HL-60 (cell line): ENCODE results near the gene PLEKHG2.

Experiments used
- GABPA ChIP-seq: IDR thresholded peaks from 2 replicates; pipeline ENCODE4 v1.6.1; 2012; ENCODE audit warnings: low read depth
- POLR2AphosphoS5 ChIP-seq: IDR thresholded peaks from 2 replicates; pipeline ENCODE4 v1.6.1; 2012; ENCODE audit warnings: low read depth
- TF ChIP-seq, protein P1 (sequence below): IDR thresholded peaks from one replicate; pipeline ENCODE4 v1.5.1; 2011; ENCODE audit warnings: low read length, control low read depth, inconsistent platforms; ENCODE audit not compliant: insufficient read depth
- TF ChIP-seq, protein P2 (sequence below): IDR thresholded peaks from 2 replicates; pipeline ENCODE4 v1.6.1; 2012; ENCODE audit warnings: low read depth; ENCODE audit not compliant: insufficient replicate concordance

- TF ChIP-seq GABPA (peak; percentile 80), POLR2AphosphoS5 (peak; percentile 87)
- TF ChIP-seq, protein P1, sequence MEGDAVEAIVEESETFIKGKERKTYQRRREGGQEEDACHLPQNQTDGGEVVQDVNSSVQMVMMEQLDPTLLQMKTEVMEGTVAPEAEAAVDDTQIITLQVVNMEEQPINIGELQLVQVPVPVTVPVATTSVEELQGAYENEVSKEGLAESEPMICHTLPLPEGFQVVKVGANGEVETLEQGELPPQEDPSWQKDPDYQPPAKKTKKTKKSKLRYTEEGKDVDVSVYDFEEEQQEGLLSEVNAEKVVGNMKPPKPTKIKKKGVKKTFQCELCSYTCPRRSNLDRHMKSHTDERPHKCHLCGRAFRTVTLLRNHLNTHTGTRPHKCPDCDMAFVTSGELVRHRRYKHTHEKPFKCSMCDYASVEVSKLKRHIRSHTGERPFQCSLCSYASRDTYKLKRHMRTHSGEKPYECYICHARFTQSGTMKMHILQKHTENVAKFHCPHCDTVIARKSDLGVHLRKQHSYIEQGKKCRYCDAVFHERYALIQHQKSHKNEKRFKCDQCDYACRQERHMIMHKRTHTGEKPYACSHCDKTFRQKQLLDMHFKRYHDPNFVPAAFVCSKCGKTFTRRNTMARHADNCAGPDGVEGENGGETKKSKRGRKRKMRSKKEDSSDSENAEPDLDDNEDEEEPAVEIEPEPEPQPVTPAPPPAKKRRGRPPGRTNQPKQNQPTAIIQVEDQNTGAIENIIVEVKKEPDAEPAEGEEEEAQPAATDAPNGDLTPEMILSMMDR = no peak
- TF ChIP-seq, protein P2, sequence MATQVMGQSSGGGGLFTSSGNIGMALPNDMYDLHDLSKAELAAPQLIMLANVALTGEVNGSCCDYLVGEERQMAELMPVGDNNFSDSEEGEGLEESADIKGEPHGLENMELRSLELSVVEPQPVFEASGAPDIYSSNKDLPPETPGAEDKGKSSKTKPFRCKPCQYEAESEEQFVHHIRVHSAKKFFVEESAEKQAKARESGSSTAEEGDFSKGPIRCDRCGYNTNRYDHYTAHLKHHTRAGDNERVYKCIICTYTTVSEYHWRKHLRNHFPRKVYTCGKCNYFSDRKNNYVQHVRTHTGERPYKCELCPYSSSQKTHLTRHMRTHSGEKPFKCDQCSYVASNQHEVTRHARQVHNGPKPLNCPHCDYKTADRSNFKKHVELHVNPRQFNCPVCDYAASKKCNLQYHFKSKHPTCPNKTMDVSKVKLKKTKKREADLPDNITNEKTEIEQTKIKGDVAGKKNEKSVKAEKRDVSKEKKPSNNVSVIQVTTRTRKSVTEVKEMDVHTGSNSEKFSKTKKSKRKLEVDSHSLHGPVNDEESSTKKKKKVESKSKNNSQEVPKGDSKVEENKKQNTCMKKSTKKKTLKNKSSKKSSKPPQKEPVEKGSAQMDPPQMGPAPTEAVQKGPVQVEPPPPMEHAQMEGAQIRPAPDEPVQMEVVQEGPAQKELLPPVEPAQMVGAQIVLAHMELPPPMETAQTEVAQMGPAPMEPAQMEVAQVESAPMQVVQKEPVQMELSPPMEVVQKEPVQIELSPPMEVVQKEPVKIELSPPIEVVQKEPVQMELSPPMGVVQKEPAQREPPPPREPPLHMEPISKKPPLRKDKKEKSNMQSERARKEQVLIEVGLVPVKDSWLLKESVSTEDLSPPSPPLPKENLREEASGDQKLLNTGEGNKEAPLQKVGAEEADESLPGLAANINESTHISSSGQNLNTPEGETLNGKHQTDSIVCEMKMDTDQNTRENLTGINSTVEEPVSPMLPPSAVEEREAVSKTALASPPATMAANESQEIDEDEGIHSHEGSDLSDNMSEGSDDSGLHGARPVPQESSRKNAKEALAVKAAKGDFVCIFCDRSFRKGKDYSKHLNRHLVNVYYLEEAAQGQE = no peak
Measured at GRCh38 chr19:39390751-39391437, 21.6 kb upstream of the PLEKHG2 start, which contains the start of the genes MED29 and PAF1.
